T-helper 1 cell treated with Interleukin-12 subunit alpha and Interleukin-12 subunit beta and Interleukin-4 antibody, amounts not matched to agents 30 ng/mL and 1 ng/mL, for 36 hours (primary cell): Measurements from ENCODE around the gene BTBD9. TPM values are rescaled to one million over a fixed set of nuclear protein-coding genes. Genes with fewer than 3 reads are reported as not detected.

Source experiments
- intact Hi-C: fragments of 100-400 bp; cut with micrococcal nuclease; formaldehyde crosslinking; loops from one replicate; pipeline ENCODE4 v1.15.1; 2024
- total RNA-seq: library from RNA; stranded (reverse); gene quantifications from 2 replicates; pipeline ENCODE4 v1.2.3, GENCODE V29; 2022

BTBD9 gene
- total RNA-seq, 1 donor from 2014 or later = 21.7 TPM

GRCh38 chr6:38156818-38157565, 482.7 kb downstream of the BTBD9 start:
- intact Hi-C loops = no loop called here

- intact Hi-C loops = no loop called here
Observed at GRCh38 chr6:38155621-38156204, 484.0 kb downstream of the BTBD9 start.

GRCh38 chr6:38155144-38155543, 484.6 kb downstream of the BTBD9 start:
- intact Hi-C loops = no loop called here

GRCh38 chr6:38154731-38155130, 485.0 kb downstream of the BTBD9 start:
- intact Hi-C loops = no loop called here

GRCh38 chr6:38153798-38154345, 485.9 kb downstream of the BTBD9 start:
- intact Hi-C loops = no loop called here

GRCh38 chr6:38153076-38153797, 486.5 kb downstream of the BTBD9 start:
- intact Hi-C loops = no loop called here

- intact Hi-C loops = no loop called here
Observed at GRCh38 chr6:38152620-38153019, 487.1 kb downstream of the BTBD9 start.

- intact Hi-C loops = no loop called here
Observed at GRCh38 chr6:38151580-38152500, 487.9 kb downstream of the BTBD9 start.

- intact Hi-C loops = no loop called here
Observed at GRCh38 chr6:38150681-38151296, 488.9 kb downstream of the BTBD9 start.

- intact Hi-C loops = no loop called here
Observed at GRCh38 chr6:38150021-38150420, 489.7 kb downstream of the BTBD9 start.

- intact Hi-C loops = no loop called here
Observed at GRCh38 chr6:38149531-38149930, 490.2 kb downstream of the BTBD9 start.

- intact Hi-C loops = no loop called here
Observed at GRCh38 chr6:38148606-38149005, 491.1 kb downstream of the BTBD9 start.

- intact Hi-C loops = no loop called here
Observed at GRCh38 chr6:38146734-38147027, 493.0 kb downstream of the BTBD9 start.

- intact Hi-C loops = no loop called here
Observed at GRCh38 chr6:38146021-38146733, 493.6 kb downstream of the BTBD9 start.

- intact Hi-C loops = no loop called here
Observed at GRCh38 chr6:38144365-38144945, 495.3 kb downstream of the BTBD9 start.

- intact Hi-C loops = no loop called here
Observed at GRCh38 chr6:38143191-38144150, 496.3 kb downstream of the BTBD9 start.

- intact Hi-C loops = no loop called here
Observed at GRCh38 chr6:38142178-38142902, 497.4 kb downstream of the BTBD9 start.

GRCh38 chr6:38141716-38142115, 498.0 kb downstream of the BTBD9 start:
- intact Hi-C loops = no loop called here
